Measurements from ENCODE around the gene FUZ.

Gene FUZ

GRCh38 chr19:49788857-49789256 is 24.2 kb downstream of the FUZ start:
- TF ChIP-seq, protein P1, sequence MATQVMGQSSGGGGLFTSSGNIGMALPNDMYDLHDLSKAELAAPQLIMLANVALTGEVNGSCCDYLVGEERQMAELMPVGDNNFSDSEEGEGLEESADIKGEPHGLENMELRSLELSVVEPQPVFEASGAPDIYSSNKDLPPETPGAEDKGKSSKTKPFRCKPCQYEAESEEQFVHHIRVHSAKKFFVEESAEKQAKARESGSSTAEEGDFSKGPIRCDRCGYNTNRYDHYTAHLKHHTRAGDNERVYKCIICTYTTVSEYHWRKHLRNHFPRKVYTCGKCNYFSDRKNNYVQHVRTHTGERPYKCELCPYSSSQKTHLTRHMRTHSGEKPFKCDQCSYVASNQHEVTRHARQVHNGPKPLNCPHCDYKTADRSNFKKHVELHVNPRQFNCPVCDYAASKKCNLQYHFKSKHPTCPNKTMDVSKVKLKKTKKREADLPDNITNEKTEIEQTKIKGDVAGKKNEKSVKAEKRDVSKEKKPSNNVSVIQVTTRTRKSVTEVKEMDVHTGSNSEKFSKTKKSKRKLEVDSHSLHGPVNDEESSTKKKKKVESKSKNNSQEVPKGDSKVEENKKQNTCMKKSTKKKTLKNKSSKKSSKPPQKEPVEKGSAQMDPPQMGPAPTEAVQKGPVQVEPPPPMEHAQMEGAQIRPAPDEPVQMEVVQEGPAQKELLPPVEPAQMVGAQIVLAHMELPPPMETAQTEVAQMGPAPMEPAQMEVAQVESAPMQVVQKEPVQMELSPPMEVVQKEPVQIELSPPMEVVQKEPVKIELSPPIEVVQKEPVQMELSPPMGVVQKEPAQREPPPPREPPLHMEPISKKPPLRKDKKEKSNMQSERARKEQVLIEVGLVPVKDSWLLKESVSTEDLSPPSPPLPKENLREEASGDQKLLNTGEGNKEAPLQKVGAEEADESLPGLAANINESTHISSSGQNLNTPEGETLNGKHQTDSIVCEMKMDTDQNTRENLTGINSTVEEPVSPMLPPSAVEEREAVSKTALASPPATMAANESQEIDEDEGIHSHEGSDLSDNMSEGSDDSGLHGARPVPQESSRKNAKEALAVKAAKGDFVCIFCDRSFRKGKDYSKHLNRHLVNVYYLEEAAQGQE (IDR thresholded peaks at IDR 0.05; ENCODE audit: low read depth): no peak
- no peak for TF ChIP-seq CREB1 (IDR thresholded peaks at IDR 0.05; ENCODE audit: low read depth)
- TF ChIP-seq RAD21 (IDR thresholded peaks at IDR 0.05; ENCODE audit: low read depth): no peak
- no peak for TF ChIP-seq EGR1 (IDR thresholded peaks at IDR 0.05)
- TF ChIP-seq TEAD4 (IDR thresholded peaks at IDR 0.05): no peak
- no peak for TF ChIP-seq TAF1 (IDR thresholded peaks at IDR 0.05; ENCODE audit: low read depth)
- no peak for TF ChIP-seq ZBTB7A (IDR thresholded peaks at IDR 0.05; ENCODE audit: low read depth)
- TF ChIP-seq YY1 (IDR thresholded peaks at IDR 0.05; ENCODE audit: low read depth): no peak
- TF ChIP-seq NFIC (IDR thresholded peaks at IDR 0.05): no peak
- TF ChIP-seq, protein P2, sequence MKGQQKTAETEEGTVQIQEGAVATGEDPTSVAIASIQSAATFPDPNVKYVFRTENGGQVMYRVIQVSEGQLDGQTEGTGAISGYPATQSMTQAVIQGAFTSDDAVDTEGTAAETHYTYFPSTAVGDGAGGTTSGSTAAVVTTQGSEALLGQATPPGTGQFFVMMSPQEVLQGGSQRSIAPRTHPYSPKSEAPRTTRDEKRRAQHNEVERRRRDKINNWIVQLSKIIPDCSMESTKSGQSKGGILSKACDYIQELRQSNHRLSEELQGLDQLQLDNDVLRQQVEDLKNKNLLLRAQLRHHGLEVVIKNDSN (IDR thresholded peaks at IDR 0.05): no peak
- TF ChIP-seq CEBPB (IDR thresholded peaks at IDR 0.05): no peak
- TF ChIP-seq TCF12 (IDR thresholded peaks at IDR 0.05; ENCODE audit: low read depth): no peak

DNA sequence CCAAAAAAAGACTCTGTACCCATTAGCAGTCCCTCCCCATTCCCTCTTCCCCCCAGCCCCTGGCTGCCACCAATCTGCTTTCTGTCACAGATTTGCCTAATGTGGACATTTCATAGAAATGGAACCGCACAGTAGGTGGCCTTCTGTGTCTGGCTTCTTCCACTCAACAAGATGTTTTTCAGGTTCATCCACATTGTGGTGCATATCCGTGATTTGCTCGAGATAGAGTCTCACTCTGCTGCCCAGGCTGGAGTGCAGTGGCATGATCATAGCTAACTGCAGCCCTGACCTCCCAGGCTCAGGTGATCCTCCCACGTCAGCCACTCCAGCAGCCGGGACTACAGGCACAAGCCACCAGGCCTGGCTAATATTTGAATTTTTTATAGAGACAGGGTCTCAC is 25.3 kb downstream of the FUZ start:
- TF ChIP-seq, protein P3, sequence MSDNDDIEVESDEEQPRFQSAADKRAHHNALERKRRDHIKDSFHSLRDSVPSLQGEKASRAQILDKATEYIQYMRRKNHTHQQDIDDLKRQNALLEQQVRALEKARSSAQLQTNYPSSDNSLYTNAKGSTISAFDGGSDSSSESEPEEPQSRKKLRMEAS (IDR thresholded peaks at IDR 0.05): no peak
- TF ChIP-seq EGR1 (IDR thresholded peaks at IDR 0.05) (no peak), CEBPB (IDR thresholded peaks at IDR 0.05) (no peak), EP300 (IDR thresholded peaks at IDR 0.05; ENCODE audit: borderline replicate concordance) (no peak), RAD21 (IDR thresholded peaks at IDR 0.05; ENCODE audit: low read depth) (no peak), ZBTB7A (IDR thresholded peaks at IDR 0.05; ENCODE audit: low read depth) (no peak), TAF1 (IDR thresholded peaks at IDR 0.05; ENCODE audit: low read depth) (no peak), TEAD4 (IDR thresholded peaks at IDR 0.05) (no peak), FOXM1 (IDR thresholded peaks at IDR 0.05; ENCODE audit: borderline replicate concordance, low read depth) (no peak)
- TF ChIP-seq, protein P1 (IDR thresholded peaks at IDR 0.05; ENCODE audit: low read depth): no peak
- TF ChIP-seq, protein P2 (IDR thresholded peaks at IDR 0.05): no peak

DNA sequence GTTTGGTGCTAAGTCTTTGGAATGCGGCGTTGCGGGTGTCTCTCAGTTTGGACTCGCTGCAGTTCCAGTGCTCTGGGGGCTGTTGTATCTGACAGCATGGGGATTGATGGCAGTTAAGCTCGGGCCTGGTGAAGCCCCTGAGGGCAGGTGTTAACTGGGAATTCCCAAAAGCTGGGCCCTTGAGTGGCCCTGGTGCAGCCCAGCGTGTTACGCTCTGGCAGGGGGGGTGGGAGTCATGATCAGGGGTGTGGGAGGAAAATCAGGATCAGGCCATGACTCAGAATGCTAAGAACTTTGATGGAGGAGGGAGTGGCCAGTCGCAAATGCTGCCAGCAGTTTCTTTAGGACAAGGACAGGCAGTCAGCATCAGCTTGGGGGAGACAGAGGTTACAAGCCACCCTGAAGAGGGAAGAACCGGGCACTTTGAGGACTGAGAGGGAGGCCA is 26.7 kb downstream of the FUZ start:
- TF ChIP-seq EP300 (IDR thresholded peaks at IDR 0.05; ENCODE audit: borderline replicate concordance): no peak

DNA sequence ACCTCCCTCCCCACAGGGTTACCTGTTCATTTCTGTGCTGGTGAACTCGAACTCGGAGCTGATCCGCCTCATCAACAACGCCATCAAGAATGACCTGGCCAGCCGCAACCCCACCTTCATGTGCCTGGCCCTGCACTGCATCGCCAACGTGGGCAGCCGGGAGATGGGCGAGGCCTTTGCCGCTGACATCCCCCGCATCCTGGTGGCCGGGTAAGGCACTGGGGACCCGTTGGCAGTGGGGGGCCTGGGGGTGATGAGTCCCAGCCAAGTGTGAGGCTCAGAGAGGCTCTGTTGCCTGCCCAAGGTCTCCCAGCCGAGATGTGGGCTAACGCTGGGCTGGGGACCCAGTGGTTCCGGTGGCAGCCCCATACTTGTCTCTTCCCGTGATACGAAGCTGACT is 30.6 kb downstream of the FUZ start:
- TF ChIP-seq, protein P3 (IDR thresholded peaks at IDR 0.05): no peak
- TF ChIP-seq TEAD4 (IDR thresholded peaks at IDR 0.05): no peak
- no peak for TF ChIP-seq FOXM1 (IDR thresholded peaks at IDR 0.05; ENCODE audit: borderline replicate concordance, low read depth)
- no peak for TF ChIP-seq NFIC (IDR thresholded peaks at IDR 0.05)
- TF ChIP-seq, protein P2 (IDR thresholded peaks at IDR 0.05): no peak
- no peak for TF ChIP-seq RAD21 (IDR thresholded peaks at IDR 0.05; ENCODE audit: low read depth)
- no peak for TF ChIP-seq CEBPB (IDR thresholded peaks at IDR 0.05)
- no peak for TF ChIP-seq YY1 (IDR thresholded peaks at IDR 0.05; ENCODE audit: low read depth)
- TF ChIP-seq TCF12 (IDR thresholded peaks at IDR 0.05; ENCODE audit: low read depth): no peak
- TF ChIP-seq, protein P1 (IDR thresholded peaks at IDR 0.05; ENCODE audit: low read depth): no peak
- no peak for TF ChIP-seq ZBTB7A (IDR thresholded peaks at IDR 0.05; ENCODE audit: low read depth)
- no peak for TF ChIP-seq EP300 (IDR thresholded peaks at IDR 0.05; ENCODE audit: borderline replicate concordance)
- TF ChIP-seq CREB1 (IDR thresholded peaks at IDR 0.05; ENCODE audit: low read depth): no peak
- no peak for TF ChIP-seq EGR1 (IDR thresholded peaks at IDR 0.05)
- TF ChIP-seq TAF1 (IDR thresholded peaks at IDR 0.05; ENCODE audit: low read depth): no peak
